Stomach (tissue), 4 donors: ENCODE measurements around the gene ESYT2.

ENCODE experiments used
- POLR2A ChIP-seq, 4 donors: fragments of 450-650 bp; IDR thresholded peaks; one replicate each; pipeline ENCODE4 v1.6.1; 2016; ENCODE audit warnings: antibody characterized with exemption in 4 of 4, control low read depth in 2 of 4, mild to moderate bottlenecking in 1 of 4, moderate library complexity in 1 of 4
- TF ChIP-seq, protein P1 (sequence below), 7 experiments: fragments of 450-650 bp in 4 of 7; fragments of 200-600 bp in 3 of 7; sonication (generic) in 3 of 7; IDR thresholded peaks; one replicate each; pipeline ENCODE4 v1.5.1; 2016 to 2019; ENCODE audit warnings: antibody characterized with exemption in 7 of 7, control low read depth in 2 of 7, mild to moderate bottlenecking in 1 of 7

DNA sequence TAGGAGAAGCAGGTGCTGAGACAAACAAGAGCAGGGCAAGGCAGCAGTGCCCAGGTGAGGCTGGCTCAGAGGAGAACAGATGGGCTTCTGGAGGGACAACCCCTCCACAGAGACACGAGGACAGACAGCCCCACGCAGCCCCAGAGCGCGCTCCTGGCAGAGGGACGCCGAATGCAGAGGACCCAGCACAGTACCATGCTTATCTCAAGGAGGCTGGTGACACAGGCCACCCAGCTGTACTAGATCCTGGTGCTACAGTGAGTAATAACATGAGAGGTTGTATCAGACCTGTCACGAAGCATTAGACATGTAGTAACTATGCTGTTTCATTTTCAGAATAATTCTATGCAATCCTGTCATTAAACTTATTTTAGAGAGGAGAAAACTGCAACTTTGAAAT, 64.3 kb downstream of the ESYT2 start:
- TF ChIP-seq, protein P1, sequence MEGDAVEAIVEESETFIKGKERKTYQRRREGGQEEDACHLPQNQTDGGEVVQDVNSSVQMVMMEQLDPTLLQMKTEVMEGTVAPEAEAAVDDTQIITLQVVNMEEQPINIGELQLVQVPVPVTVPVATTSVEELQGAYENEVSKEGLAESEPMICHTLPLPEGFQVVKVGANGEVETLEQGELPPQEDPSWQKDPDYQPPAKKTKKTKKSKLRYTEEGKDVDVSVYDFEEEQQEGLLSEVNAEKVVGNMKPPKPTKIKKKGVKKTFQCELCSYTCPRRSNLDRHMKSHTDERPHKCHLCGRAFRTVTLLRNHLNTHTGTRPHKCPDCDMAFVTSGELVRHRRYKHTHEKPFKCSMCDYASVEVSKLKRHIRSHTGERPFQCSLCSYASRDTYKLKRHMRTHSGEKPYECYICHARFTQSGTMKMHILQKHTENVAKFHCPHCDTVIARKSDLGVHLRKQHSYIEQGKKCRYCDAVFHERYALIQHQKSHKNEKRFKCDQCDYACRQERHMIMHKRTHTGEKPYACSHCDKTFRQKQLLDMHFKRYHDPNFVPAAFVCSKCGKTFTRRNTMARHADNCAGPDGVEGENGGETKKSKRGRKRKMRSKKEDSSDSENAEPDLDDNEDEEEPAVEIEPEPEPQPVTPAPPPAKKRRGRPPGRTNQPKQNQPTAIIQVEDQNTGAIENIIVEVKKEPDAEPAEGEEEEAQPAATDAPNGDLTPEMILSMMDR (IDR thresholded peaks at IDR 0.05), result no peak
- no peak for TF ChIP-seq POLR2A (IDR thresholded peaks at IDR 0.05)
